Fibroblast of lung (primary cell): ENCODE results near the gene SHC4. TPM values are rescaled to one million over a fixed set of nuclear protein-coding genes. Genes with fewer than 3 reads are reported as not detected.

ENCODE experiments used
- DNase-seq, 2 donors: peaks; one replicate each; pipeline versions ENCODE4 v3.0.0 to v3.0.0-alpha.2; 2010; ENCODE audit warnings: low read depth in 2 of 2
- H2AFZ ChIP-seq: 2 replicates; pipeline ENCODE4 v1.5.1; 2012; ENCODE audit warnings: low read length, control low read depth, inconsistent platforms
- H3K27ac ChIP-seq: 2 replicates; pipeline ENCODE4 v1.5.1; 2011; ENCODE audit warnings: low read length, control low read depth; ENCODE audit not compliant: insufficient read depth
- H3K27me3 ChIP-seq: 2 replicates; pipeline ENCODE4 v1.5.1; 2011; ENCODE audit warnings: mild to moderate bottlenecking, low read length; ENCODE audit not compliant: control insufficient read depth, insufficient read depth
- H3K36me3 ChIP-seq: 2 replicates; pipeline ENCODE4 v1.5.1; 2011; ENCODE audit warnings: low read length; ENCODE audit not compliant: control insufficient read depth, insufficient read depth
- H3K4me1 ChIP-seq: 2 replicates; pipeline ENCODE4 v1.5.1; 2011; ENCODE audit warnings: low read length; ENCODE audit not compliant: control insufficient read depth, insufficient read depth; ENCODE audit errors: extremely low read depth
- H3K4me2 ChIP-seq: 2 replicates; pipeline ENCODE4 v1.5.1; 2011; ENCODE audit warnings: low read length, control low read depth; ENCODE audit not compliant: insufficient read depth; ENCODE audit errors: extremely low read depth
- H3K4me3 ChIP-seq, 4 experiments: fragments of 200-600 bp in 1 of 4; sonication (generic) in 1 of 4; replicated peaks in 1 of 4; 2 replicates each; pipeline ENCODE4 v1.5.1; 2011 to 2016; ENCODE audit warnings: low read length in 4 of 4, low read depth in 3 of 4, mild to moderate bottlenecking in 3 of 4, control low read depth in 2 of 4, inconsistent platforms in 1 of 4, mixed read lengths in 1 of 4; ENCODE audit not compliant: insufficient read depth in 1 of 4; ENCODE audit errors: control extremely low read depth in 1 of 4
- H3K79me2 ChIP-seq: 2 replicates; pipeline ENCODE4 v1.5.1; 2012; ENCODE audit warnings: mild to moderate bottlenecking, low read length, inconsistent platforms; ENCODE audit not compliant: control insufficient read depth, insufficient read depth
- H3K9ac ChIP-seq: 2 replicates; pipeline ENCODE4 v1.5.1; 2011; ENCODE audit warnings: mild to moderate bottlenecking, low read length, control low read depth; ENCODE audit not compliant: insufficient read depth
- H3K9me3 ChIP-seq: 2 replicates; pipeline ENCODE4 v1.5.1; 2012; ENCODE audit warnings: low read depth, low read length; ENCODE audit not compliant: control insufficient read depth, insufficient read depth
- H4K20me1 ChIP-seq: 2 replicates; pipeline ENCODE4 v1.5.1; 2011; ENCODE audit warnings: low read length; ENCODE audit not compliant: control insufficient read depth, insufficient read depth; ENCODE audit errors: extremely low read depth
- CTCF ChIP-seq, 2 donors: IDR thresholded peaks in 1 of 2; conservative IDR thresholded peaks in 1 of 2; 1 replicate in 1 of 2; 2 replicates in 1 of 2; pipeline ENCODE4 v1.5.1; 2011 to 2012; ENCODE audit warnings: low read length in 2 of 2, control low read depth in 1 of 2, inconsistent platforms in 1 of 2, low read depth in 1 of 2, mild to moderate bottlenecking in 1 of 2
- EZH2 ChIP-seq: IDR thresholded peaks from 2 replicates; pipeline ENCODE4 v1.5.1; 2012; ENCODE audit warnings: low read length, control low read depth, mild to moderate bottlenecking; ENCODE audit errors: missing control alignments
- polyA plus RNA-seq, 2 donors: library from polyadenylated mRNA; depleted of rRNA in 1 of 2; stranded (reverse) in 1 of 2; unstranded in 1 of 2; fragments of >200 nt; gene quantifications; 2 replicates each; pipeline ENCODE4 v1.2.1, GENCODE V29; 2011 to 2012; ENCODE audit warnings: missing spikeins in 1 of 2
- total RNA-seq: library from RNA; depleted of rRNA; stranded (reverse); fragments of >200 nt; gene quantifications from 2 replicates; pipeline ENCODE4 v1.2.1, GENCODE V29; 2014

SHC4 gene
- total and polyA plus RNA-seq, 2 donors (not counting 1 experiment from before 2014, with no cell fraction given): 0.75 to 1.5 TPM

- H3K4me1 ChIP-seq: no peaks in the 10 kb centered on the region
- H3K9ac ChIP-seq: no peak overlapping the region
- TF ChIP-seq EZH2: no peak
- no peak for TF ChIP-seq CTCF (conservative IDR thresholded peaks at IDR 0.05 in 1 of 2, IDR thresholded peaks at IDR 0.05 in 1 of 2; ENCODE audit: low read depth in 1 of 2, low read length in 2 of 2)
- H3K4me2 ChIP-seq: no peak overlapping the region
- H3K79me2 ChIP-seq: no peaks in the 10 kb centered on the region
- no peaks in the 10 kb centered on the region for H4K20me1 ChIP-seq
- H2AFZ ChIP-seq: no peak overlapping the region
- H3K27ac ChIP-seq: no peak overlapping the region
- no peaks in the 10 kb centered on the region for H3K9me3 ChIP-seq
- no peaks in the 10 kb centered on the region for H3K27me3 ChIP-seq
- no peak overlapping the region for H3K4me3 ChIP-seq
- no peak for DNase-seq
- no peaks in the 10 kb centered on the region for H3K36me3 ChIP-seq
Measured at GRCh38 chr15:48976444-48977088, 12.8 kb upstream of the SHC4 start.

- Histone ChIP-seq H4K20me1 (no peaks in the 10 kb centered on the region), H3K27me3 (no peaks in the 10 kb centered on the region), H3K9ac (peak overlapping the region; percentile 45), H3K4me3 (peak overlapping the region; percentile 47 to 64 (median 54)), H3K27ac (no peak overlapping the region), H3K79me2 (no peaks in the 10 kb centered on the region), H3K4me2 (peak overlapping the region; percentile 80), H3K4me1 (no peaks in the 10 kb centered on the region), H2AFZ (peak overlapping the region; percentile 82), H3K36me3 (no peaks in the 10 kb centered on the region), H3K9me3 (no peaks in the 10 kb centered on the region)
- peak; percentile 76 for DNase-seq
- TF ChIP-seq EZH2 (no peak), CTCF (conservative IDR thresholded peaks at IDR 0.05 in 1 of 2, IDR thresholded peaks at IDR 0.05 in 1 of 2; ENCODE audit: low read depth in 1 of 2, low read length in 2 of 2) (peak; percentile 54 to 73)
Measured at GRCh38 chr15:48975472-48976419, 12.0 kb upstream of the SHC4 start.

- no peaks in the 10 kb centered on the region for H3K27me3 ChIP-seq
- DNase-seq: peak in 1 of 2 donors; percentile 32
- H2AFZ ChIP-seq: no peak overlapping the region
- no peaks in the 10 kb centered on the region for H3K79me2 ChIP-seq
- peak in 1 of 2 donors; percentile 15 for TF ChIP-seq CTCF (conservative IDR thresholded peaks at IDR 0.05 in 1 of 2, IDR thresholded peaks at IDR 0.05 in 1 of 2; ENCODE audit: low read depth in 1 of 2, low read length in 2 of 2)
- no peak for TF ChIP-seq EZH2
- no peak overlapping the region for H3K4me2 ChIP-seq
- no peaks in the 10 kb centered on the region for H4K20me1 ChIP-seq
- no peaks in the 10 kb centered on the region for H3K9me3 ChIP-seq
- no peak overlapping the region for H3K9ac ChIP-seq
- no peak overlapping the region for H3K4me3 ChIP-seq
- no peak overlapping the region for H3K27ac ChIP-seq
- no peaks in the 10 kb centered on the region for H3K36me3 ChIP-seq
- H3K4me1 ChIP-seq: no peaks in the 10 kb centered on the region
Measured at GRCh38 chr15:48974882-48975281, 11.2 kb upstream of the SHC4 start.
